IMR-90 (cell line): ENCODE results near the gene GOLPH3L. TPM values are rescaled to one million over a fixed set of nuclear protein-coding genes. Genes with fewer than 3 reads are reported as not detected.

Experiments used
- ATAC-seq: fragments of 200-7000 bp; cut with Tn5 transposase; 2 replicates; pipeline ENCODE4 v1.9.1; 2020; ENCODE audit warnings: low read depth, mild to moderate bottlenecking, moderate library complexity
- BruUV-seq: library from RNA; stranded (reverse); fragments of 400-500 nt; replicated peaks from 2 replicates; lab custom pipeline; 2021; lab: Mats Ljungman, UMichigan
- CTCF ChIA-PET: fragments of 300-600 bp; formaldehyde crosslinking; extraction: SDS; loops from one replicate; lab custom pipeline; 2021; ENCODE audit warnings: antibody characterized with exemption; lab: Yijun Ruan, JAX
- POLR2A ChIA-PET: fragments of 300-600 bp; sonication (Branson Sonifier 250); formaldehyde crosslinking; loops from one replicate; lab custom pipeline; 2022; ENCODE audit warnings: antibody characterized with exemption; ENCODE audit not compliant: unreplicated experiment; lab: Charles Lee
- DNase-seq: peaks from one replicate; pipeline ENCODE4 v3.0.0; 2013
- H2AFZ ChIP-seq: replicated peaks from 2 replicates; pipeline ENCODE3; 2013; ENCODE audit warnings: low read length, mild to moderate bottlenecking; ENCODE audit not compliant: poor library complexity
- H2AK5ac ChIP-seq: 2 replicates; pipeline ENCODE4 v1.6.1; 2013; ENCODE audit warnings: low read depth, low read length, inconsistent platforms
- H2AK9ac ChIP-seq: replicated peaks from 2 replicates; pipeline ENCODE3; 2013; ENCODE audit warnings: mild to moderate bottlenecking, low read depth, low read length, moderate library complexity; ENCODE audit not compliant: poor library complexity
- H2BK120ac ChIP-seq: 2 replicates; pipeline ENCODE4 v1.6.1; 2013; ENCODE audit warnings: low read depth, low read length, inconsistent platforms
- H2BK15ac ChIP-seq: 3 replicates; pipeline ENCODE4 v1.6.1; 2013; ENCODE audit warnings: low read depth, low read length, inconsistent platforms
- H2BK20ac ChIP-seq: 2 replicates; pipeline ENCODE4 v1.6.1; 2013; ENCODE audit warnings: low read depth, mild to moderate bottlenecking, inconsistent platforms, low read length, moderate library complexity
- H2BK5ac ChIP-seq: 2 replicates; pipeline ENCODE4 v1.6.1; 2013; ENCODE audit warnings: mild to moderate bottlenecking, low read depth, low read length, inconsistent platforms; ENCODE audit not compliant: poor library complexity, severe bottlenecking
- H3K14ac ChIP-seq: replicated peaks from 2 replicates; pipeline ENCODE4 v1.6.1; 2013; ENCODE audit warnings: low read depth, low read length, inconsistent platforms
- H3K18ac ChIP-seq: 2 replicates; pipeline ENCODE4 v1.6.1; 2013; ENCODE audit warnings: low read depth, low read length, control low read depth
- H3K23ac ChIP-seq: 2 replicates; pipeline ENCODE4 v1.6.1; 2013; ENCODE audit warnings: low read depth, low read length, inconsistent platforms
- H3K27ac ChIP-seq: 2 replicates; pipeline ENCODE4 v1.5.1; 2013; ENCODE audit warnings: mild to moderate bottlenecking, control low read depth, low read length; ENCODE audit not compliant: insufficient read depth
- H3K27me3 ChIP-seq: 2 replicates; pipeline ENCODE4 v1.6.1; 2013; ENCODE audit warnings: low read length; ENCODE audit not compliant: control insufficient read depth, insufficient read depth
- H3K36me3 ChIP-seq: 2 replicates; pipeline ENCODE4 v1.6.1; 2013; ENCODE audit warnings: low read length, mixed read lengths; ENCODE audit not compliant: control insufficient read depth, insufficient read depth
- H3K4ac ChIP-seq: 2 replicates; pipeline ENCODE4 v1.6.1; 2013; ENCODE audit warnings: low read depth, low read length, inconsistent platforms
- H3K4me1 ChIP-seq: 2 replicates; pipeline ENCODE4 v1.6.1; 2013; ENCODE audit warnings: low read length, mixed read lengths; ENCODE audit not compliant: control insufficient read depth, insufficient read depth
- H3K4me2 ChIP-seq: 2 replicates; pipeline ENCODE4 v1.6.1; 2013; ENCODE audit warnings: low read depth, mild to moderate bottlenecking, control low read depth, low read length, moderate library complexity
- H3K4me3 ChIP-seq: 2 replicates; pipeline ENCODE4 v1.5.1; 2013; ENCODE audit warnings: low read depth, mild to moderate bottlenecking, control low read depth, low read length, moderate library complexity; ENCODE audit not compliant: insufficient read depth
- H3K56ac ChIP-seq: 2 replicates; pipeline ENCODE4 v1.6.1; 2013; ENCODE audit warnings: low read length, inconsistent platforms; ENCODE audit not compliant: insufficient read depth; ENCODE audit errors: extremely low read depth
- H3K79me1 ChIP-seq, 2 experiments: 2 replicates each; pipeline ENCODE4 v1.6.1; 2013; ENCODE audit warnings: low read length in 2 of 2, inconsistent platforms in 1 of 2, low read depth in 1 of 2
- H3K9ac ChIP-seq: 2 replicates; pipeline ENCODE4 v1.6.1; 2013; ENCODE audit warnings: low read depth, low read length, control low read depth
- H3K9me1 ChIP-seq: 2 replicates; pipeline ENCODE4 v1.6.1; 2013; ENCODE audit warnings: low read length, inconsistent platforms; ENCODE audit not compliant: insufficient read depth
- H3K9me3 ChIP-seq: 2 replicates; pipeline ENCODE4 v1.6.1; 2013; ENCODE audit warnings: low read length; ENCODE audit not compliant: control insufficient read depth, insufficient read depth
- H4K20me1 ChIP-seq: 2 replicates; pipeline ENCODE4 v1.6.1; 2013; ENCODE audit warnings: low read length, inconsistent platforms; ENCODE audit not compliant: insufficient read depth
- H4K5ac ChIP-seq: 2 replicates; pipeline ENCODE4 v1.6.1; 2013; ENCODE audit warnings: mild to moderate bottlenecking, low read depth, low read length, control low read depth
- H4K8ac ChIP-seq, 2 experiments: 2 replicates each; pipeline ENCODE4 v1.6.1; 2013; ENCODE audit warnings: low read depth in 2 of 2, low read length in 2 of 2, control low read depth in 1 of 2, inconsistent platforms in 1 of 2
- H4K91ac ChIP-seq: 2 replicates; pipeline ENCODE4 v1.6.1; 2013; ENCODE audit warnings: low read depth, low read length, inconsistent platforms; ENCODE audit not compliant: insufficient read depth
- BHLHE40 ChIP-seq: fragments of 150-350 bp; IDR thresholded peaks from 2 replicates; pipeline ENCODE4 v1.6.1; 2016; ENCODE audit warnings: mild to moderate bottlenecking, low read depth, low read length
- CEBPB ChIP-seq: IDR thresholded peaks from 2 replicates; pipeline ENCODE4 v1.6.1; 2012; ENCODE audit warnings: low read depth, low read length, improper control_type of control experiment
- CHD1 ChIP-seq: IDR thresholded peaks from 2 replicates; pipeline ENCODE4 v1.6.1; 2012; ENCODE audit warnings: low read depth, low read length, improper control_type of control experiment
- FOS ChIP-seq: fragments of 150-350 bp; IDR thresholded peaks from 2 replicates; pipeline ENCODE4 v1.6.1; 2016; ENCODE audit warnings: low read depth, low read length
- MAFK ChIP-seq: IDR thresholded peaks from 2 replicates; pipeline ENCODE4 v1.6.1; 2012; ENCODE audit warnings: low read depth, low read length, improper control_type of control experiment
- MAZ ChIP-seq: IDR thresholded peaks from 2 replicates; pipeline ENCODE4 v1.6.1; 2012; ENCODE audit warnings: low read depth, mild to moderate bottlenecking, low read length, improper control_type of control experiment, moderate library complexity, borderline replicate concordance
- MXI1 ChIP-seq: IDR thresholded peaks from 2 replicates; pipeline ENCODE4 v1.6.1; 2012; ENCODE audit warnings: low read depth, mild to moderate bottlenecking, low read length, moderate library complexity, borderline replicate concordance
- NFE2L2 ChIP-seq: fragments of 150-350 bp; IDR thresholded peaks from 2 replicates; pipeline ENCODE4 v1.6.1; 2016; ENCODE audit warnings: low read depth, mild to moderate bottlenecking, low read length
- POLR2A ChIP-seq: IDR thresholded peaks from 2 replicates; pipeline ENCODE4 v1.6.1; 2012; ENCODE audit warnings: mild to moderate bottlenecking, low read depth, low read length
- RAD21 ChIP-seq: IDR thresholded peaks from 2 replicates; pipeline ENCODE4 v1.6.1; 2012; ENCODE audit warnings: low read length, improper control_type of control experiment
- RCOR1 ChIP-seq: IDR thresholded peaks from 2 replicates; pipeline ENCODE4 v1.6.1; 2012; ENCODE audit warnings: mild to moderate bottlenecking, low read length, improper control_type of control experiment; ENCODE audit not compliant: insufficient replicate concordance
- RFX5 ChIP-seq: IDR thresholded peaks from 2 replicates; pipeline ENCODE4 v1.8.0; 2012; ENCODE audit warnings: low read depth, mild to moderate bottlenecking, low read length, moderate library complexity
- SMC3 ChIP-seq: fragments of 150-350 bp; IDR thresholded peaks from 2 replicates; pipeline ENCODE4 v1.6.1; 2016; ENCODE audit warnings: low read depth, mild to moderate bottlenecking, antibody characterized with exemption, low read length, moderate library complexity
- WGBS, 2 experiments: methylation state at CpG; one replicate each; pipeline versions ENCODE4 v1.1.5 to v1.1.7; 2013; ENCODE audit warnings: missing lambda C conversion rate in 2 of 2; ENCODE audit not compliant: insufficient read length in 1 of 2; ENCODE audit errors: extremely low coverage in 2 of 2; 5-methylcytosine and 5-hydroxymethylcytosine counted together
- dilution Hi-C: fragments of 300-500 bp; cut with HindIII; formaldehyde crosslinking; loops from one replicate; pipeline ENCODE4 v1.14.3; 2018; ENCODE audit warnings: low sequenced_read_pairs; ENCODE audit not compliant: unreplicated experiment
- in situ Hi-C: fragments of 300-500 bp; cut with MboI; formaldehyde crosslinking; loops from 3 replicates; pipeline ENCODE4 v1.14.3; 2019; ENCODE audit warnings: low sequenced_read_pairs, inconsistent platforms, mixed read lengths
- intact Hi-C: fragments of 100-400 bp; cut with micrococcal nuclease; formaldehyde crosslinking; loops from 2 replicates; pipeline ENCODE4 v1.10.0; 2022
- polyA plus RNA-seq, 3 experiments: library from polyadenylated mRNA; depleted of rRNA; stranded (reverse); fragments of >200 nt; gene quantifications; 2 replicates each; pipeline ENCODE4 v1.2.3, GENCODE V29; 2012; ENCODE audit warnings: low replicate concordance in 1 of 3
- total RNA-seq: library from RNA; depleted of rRNA; stranded (reverse); fragments of >200 nt; gene quantifications from 2 replicates; pipeline ENCODE4 v1.2.3, GENCODE V29; 2012
- TF ChIP-seq, protein P1 (sequence below): fragments of 150-350 bp; IDR thresholded peaks from 2 replicates; pipeline ENCODE4 v1.6.1; 2016; ENCODE audit warnings: low read depth, mild to moderate bottlenecking, low read length, moderate library complexity, borderline replicate concordance
- TF ChIP-seq, protein P2 (sequence below): fragments of 150-350 bp; IDR thresholded peaks from 2 replicates; pipeline ENCODE4 v1.6.1; 2017; ENCODE audit warnings: mild to moderate bottlenecking, antibody characterized with exemption, low read length, low read depth
- TF ChIP-seq, protein P3 (sequence below): conservative IDR thresholded peaks from 2 replicates; pipeline ENCODE4 v1.5.1; 2012; ENCODE audit warnings: mild to moderate bottlenecking, low read depth, low read length, improper control_type of control experiment

GOLPH3L gene
- total and polyA plus RNA-seq, 2 of the 4 experiments (the other 2 are of a cell fraction), result 9.5 to 11.0 TPM

DNA sequence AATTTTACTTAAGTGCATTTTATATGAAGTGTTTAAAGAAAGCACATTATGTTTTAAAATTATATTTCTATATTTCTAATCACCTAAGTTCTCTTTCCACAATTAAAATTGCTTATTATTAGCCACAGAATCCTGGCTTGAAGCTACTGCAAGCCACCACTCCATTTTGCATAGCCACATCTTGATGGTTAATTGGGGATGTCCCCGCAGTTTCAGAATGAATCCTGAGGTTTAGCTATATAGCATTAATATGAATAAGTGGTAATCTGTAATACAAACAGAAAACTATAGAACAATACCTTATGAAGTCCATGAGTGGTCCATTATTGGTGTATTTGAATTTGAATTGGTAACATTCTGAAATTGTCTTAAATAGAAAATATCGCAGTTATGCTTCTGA is 11.6 kb upstream of the GOLPH3L start:
- Histone ChIP-seq H2BK15ac (no peak overlapping the region), H3K9me1 (no peaks in the 10 kb centered on the region), H3K27ac (no peak overlapping the region), H3K36me3 (no peaks in the 10 kb centered on the region), H3K9me3 (no peaks in the 10 kb centered on the region), H4K91ac (no peak overlapping the region), H3K56ac (no peak overlapping the region), H3K23ac (no peak overlapping the region), H3K18ac (no peak overlapping the region), H2BK120ac (no peak overlapping the region), H3K4me3 (no peak overlapping the region), H3K9ac (no peak overlapping the region), H3K14ac (no peak overlapping the region), H4K20me1 (no peaks in the 10 kb centered on the region), H3K4ac (no peak overlapping the region), H3K4me1 (no peaks in the 10 kb centered on the region), H4K8ac (no peak overlapping the region), H3K4me2 (no peak overlapping the region), H2AK5ac (no peak overlapping the region), H2AK9ac (no peak overlapping the region), H3K27me3 (peaks cover 4% of the 10 kb centered on the region; the same call in 1 of the 2 replicates), H3K79me1 (no peaks in the 10 kb centered on the region), H2BK20ac (no peak overlapping the region), H2AFZ (no peak overlapping the region), H2BK5ac (no peak overlapping the region), H4K5ac (no peak overlapping the region)
- DNase-seq, result no peak
- POLR2A ChIA-PET, result no interaction called here
- WGBS, 2 experiments, result no CpG with 5 or more reads among the region's 2 CpGs
- dilution Hi-C loops, result no loop called here
- no TSS peak for BruUV-seq
- ATAC-seq, result no peak
- TF ChIP-seq RAD21, result no peak
- TF ChIP-seq, protein P1, sequence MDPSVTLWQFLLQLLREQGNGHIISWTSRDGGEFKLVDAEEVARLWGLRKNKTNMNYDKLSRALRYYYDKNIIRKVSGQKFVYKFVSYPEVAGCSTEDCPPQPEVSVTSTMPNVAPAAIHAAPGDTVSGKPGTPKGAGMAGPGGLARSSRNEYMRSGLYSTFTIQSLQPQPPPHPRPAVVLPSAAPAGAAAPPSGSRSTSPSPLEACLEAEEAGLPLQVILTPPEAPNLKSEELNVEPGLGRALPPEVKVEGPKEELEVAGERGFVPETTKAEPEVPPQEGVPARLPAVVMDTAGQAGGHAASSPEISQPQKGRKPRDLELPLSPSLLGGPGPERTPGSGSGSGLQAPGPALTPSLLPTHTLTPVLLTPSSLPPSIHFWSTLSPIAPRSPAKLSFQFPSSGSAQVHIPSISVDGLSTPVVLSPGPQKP, result no peak
- TF ChIP-seq CHD1, result no peak
- TF ChIP-seq MAZ, result no peak
- TF ChIP-seq NFE2L2, result no peak
- no peak for TF ChIP-seq MAFK
- TF ChIP-seq, protein P2, sequence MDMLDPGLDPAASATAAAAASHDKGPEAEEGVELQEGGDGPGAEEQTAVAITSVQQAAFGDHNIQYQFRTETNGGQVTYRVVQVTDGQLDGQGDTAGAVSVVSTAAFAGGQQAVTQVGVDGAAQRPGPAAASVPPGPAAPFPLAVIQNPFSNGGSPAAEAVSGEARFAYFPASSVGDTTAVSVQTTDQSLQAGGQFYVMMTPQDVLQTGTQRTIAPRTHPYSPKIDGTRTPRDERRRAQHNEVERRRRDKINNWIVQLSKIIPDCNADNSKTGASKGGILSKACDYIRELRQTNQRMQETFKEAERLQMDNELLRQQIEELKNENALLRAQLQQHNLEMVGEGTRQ, result no peak
- no peak for TF ChIP-seq CEBPB
- TF ChIP-seq, protein P3, sequence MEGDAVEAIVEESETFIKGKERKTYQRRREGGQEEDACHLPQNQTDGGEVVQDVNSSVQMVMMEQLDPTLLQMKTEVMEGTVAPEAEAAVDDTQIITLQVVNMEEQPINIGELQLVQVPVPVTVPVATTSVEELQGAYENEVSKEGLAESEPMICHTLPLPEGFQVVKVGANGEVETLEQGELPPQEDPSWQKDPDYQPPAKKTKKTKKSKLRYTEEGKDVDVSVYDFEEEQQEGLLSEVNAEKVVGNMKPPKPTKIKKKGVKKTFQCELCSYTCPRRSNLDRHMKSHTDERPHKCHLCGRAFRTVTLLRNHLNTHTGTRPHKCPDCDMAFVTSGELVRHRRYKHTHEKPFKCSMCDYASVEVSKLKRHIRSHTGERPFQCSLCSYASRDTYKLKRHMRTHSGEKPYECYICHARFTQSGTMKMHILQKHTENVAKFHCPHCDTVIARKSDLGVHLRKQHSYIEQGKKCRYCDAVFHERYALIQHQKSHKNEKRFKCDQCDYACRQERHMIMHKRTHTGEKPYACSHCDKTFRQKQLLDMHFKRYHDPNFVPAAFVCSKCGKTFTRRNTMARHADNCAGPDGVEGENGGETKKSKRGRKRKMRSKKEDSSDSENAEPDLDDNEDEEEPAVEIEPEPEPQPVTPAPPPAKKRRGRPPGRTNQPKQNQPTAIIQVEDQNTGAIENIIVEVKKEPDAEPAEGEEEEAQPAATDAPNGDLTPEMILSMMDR, result no peak
- TF ChIP-seq RCOR1, result no peak
- no peak for TF ChIP-seq FOS
- TF ChIP-seq POLR2A, result no peak
- no peak for TF ChIP-seq RFX5
- TF ChIP-seq BHLHE40, result no peak
- TF ChIP-seq MXI1, result no peak
- TF ChIP-seq SMC3, result no peak
- in situ Hi-C loops, result no loop called here
- CTCF ChIA-PET, result interaction anchor here (1.2 kb wide), 1 partner anchor 16 kb away, joined by 3 read pairs; no protein-coding TSS in a partner anchor
- intact Hi-C loops, result no loop called here
